ENCODE results near the gene RNASEH2A.
"Not testable (repeated sequence)": the region's sequence is repeated elsewhere in the genome, so short reads cannot be mapped to it uniquely, and the experiment has no call there.

The RNASEH2A gene

DNA sequence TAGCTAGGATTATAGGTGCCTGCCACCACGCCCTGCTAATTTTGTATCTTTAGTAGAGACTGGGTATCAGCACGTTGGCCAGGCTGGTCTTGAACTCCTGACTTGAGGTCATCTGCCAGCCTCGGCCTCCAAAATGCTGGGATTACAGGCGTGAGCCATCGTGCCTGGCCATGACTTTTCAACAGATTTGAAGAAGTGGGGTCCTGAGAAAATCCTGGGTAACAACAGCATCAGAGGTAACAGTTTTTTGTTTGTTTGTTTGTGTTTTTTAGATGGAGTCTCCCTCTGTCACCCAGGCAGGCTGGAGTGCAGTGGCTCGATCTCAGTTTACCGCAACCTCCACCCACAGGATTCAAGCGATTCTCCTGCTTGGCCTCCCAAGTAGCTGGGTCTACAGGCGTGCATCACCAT is 11.4 kb upstream of the RNASEH2A start:
- ChIA-PET POLR2A (interaction anchor here (1.3 to 4.1 kb wide), 4 partner anchors 12 to 138 kb away, joined by 4 to 96 read pairs (median 13); no protein-coding TSS in a partner anchor), CTCF (interaction anchor here (0.6 to 18.0 kb wide), 12 partner anchors 11 to 861 kb away, joined by 3 to 1565 read pairs (median 14); partner anchors contain the start of genes BEST2, GET3, HOOK2 and RNASEH2A)
- TF ChIP-seq, protein P1, sequence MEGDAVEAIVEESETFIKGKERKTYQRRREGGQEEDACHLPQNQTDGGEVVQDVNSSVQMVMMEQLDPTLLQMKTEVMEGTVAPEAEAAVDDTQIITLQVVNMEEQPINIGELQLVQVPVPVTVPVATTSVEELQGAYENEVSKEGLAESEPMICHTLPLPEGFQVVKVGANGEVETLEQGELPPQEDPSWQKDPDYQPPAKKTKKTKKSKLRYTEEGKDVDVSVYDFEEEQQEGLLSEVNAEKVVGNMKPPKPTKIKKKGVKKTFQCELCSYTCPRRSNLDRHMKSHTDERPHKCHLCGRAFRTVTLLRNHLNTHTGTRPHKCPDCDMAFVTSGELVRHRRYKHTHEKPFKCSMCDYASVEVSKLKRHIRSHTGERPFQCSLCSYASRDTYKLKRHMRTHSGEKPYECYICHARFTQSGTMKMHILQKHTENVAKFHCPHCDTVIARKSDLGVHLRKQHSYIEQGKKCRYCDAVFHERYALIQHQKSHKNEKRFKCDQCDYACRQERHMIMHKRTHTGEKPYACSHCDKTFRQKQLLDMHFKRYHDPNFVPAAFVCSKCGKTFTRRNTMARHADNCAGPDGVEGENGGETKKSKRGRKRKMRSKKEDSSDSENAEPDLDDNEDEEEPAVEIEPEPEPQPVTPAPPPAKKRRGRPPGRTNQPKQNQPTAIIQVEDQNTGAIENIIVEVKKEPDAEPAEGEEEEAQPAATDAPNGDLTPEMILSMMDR (IDR thresholded peaks at IDR 0.05; ENCODE audit: insufficient read depth, low read length, missing control alignments): no peak
- DNase-seq (ENCODE audit: low read depth, low spot score): no peak
- H3K4me3 ChIP-seq (ENCODE audit: low read depth, low read length): no peak overlapping the region

DNA sequence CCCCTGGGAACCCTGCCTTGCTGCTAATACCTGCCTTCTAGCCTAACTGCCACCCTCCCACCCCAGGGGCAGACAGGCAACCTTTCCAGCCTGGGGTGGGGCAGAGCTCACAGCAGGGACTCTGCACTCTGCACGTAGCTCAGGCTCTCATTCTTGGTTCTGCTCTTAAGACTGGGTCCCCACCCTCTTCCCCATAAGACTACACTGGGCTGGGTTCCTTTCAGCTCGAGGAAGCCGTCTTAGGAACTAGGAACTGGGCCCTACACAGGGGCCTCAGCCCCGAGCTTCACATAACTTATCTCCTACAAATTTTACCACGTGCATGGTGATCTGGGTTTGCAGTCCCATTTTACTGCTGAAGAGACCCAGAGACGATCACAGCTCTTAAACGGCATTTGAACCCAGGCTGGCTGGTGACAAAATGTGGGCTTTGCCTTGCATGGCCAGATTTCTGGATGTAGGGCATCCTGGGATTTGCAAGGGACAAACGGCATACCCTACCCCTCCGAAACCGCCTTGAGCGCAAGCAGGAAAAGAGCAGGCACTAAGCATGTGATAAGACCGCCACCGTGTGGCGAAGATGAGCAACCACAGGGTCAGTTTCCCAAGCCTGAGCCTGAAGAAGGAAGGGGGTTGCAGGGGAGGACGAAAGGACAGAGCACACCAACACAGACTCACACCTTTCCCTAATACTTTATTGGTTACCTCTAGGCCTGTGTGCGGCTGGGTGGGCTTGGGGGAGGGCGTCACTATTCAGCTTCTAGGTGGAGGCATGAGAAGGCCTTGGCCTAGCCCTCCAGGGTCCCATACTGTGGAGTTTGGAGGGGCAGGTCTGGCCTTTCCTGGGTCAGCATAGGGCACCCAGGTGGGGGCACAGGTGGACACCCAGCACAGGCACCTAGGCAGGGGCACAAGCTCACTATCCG is 10.0 kb upstream of the RNASEH2A start:
- ChIA-PET POLR2A (interaction anchor here (1.3 to 2.7 kb wide), 3 partner anchors 18 to 136 kb away, joined by 4 to 15 read pairs (median 11); no protein-coding TSS in a partner anchor), CTCF (interaction anchor here (0.6 to 18.0 kb wide), 36 partner anchors 8 to 237 kb away, joined by 3 to 1565 read pairs (median 5); partner anchors contain the start of genes BEST2, GET3, HOOK2 and RNASEH2A)
- TF ChIP-seq, protein P1 (IDR thresholded peaks at IDR 0.05; ENCODE audit: insufficient read depth, low read length, missing control alignments): peak; percentile 92
- no peak for DNase-seq (ENCODE audit: low read depth, low spot score)
- no peak overlapping the region for H3K4me3 ChIP-seq (ENCODE audit: low read depth, low read length)

DNA sequence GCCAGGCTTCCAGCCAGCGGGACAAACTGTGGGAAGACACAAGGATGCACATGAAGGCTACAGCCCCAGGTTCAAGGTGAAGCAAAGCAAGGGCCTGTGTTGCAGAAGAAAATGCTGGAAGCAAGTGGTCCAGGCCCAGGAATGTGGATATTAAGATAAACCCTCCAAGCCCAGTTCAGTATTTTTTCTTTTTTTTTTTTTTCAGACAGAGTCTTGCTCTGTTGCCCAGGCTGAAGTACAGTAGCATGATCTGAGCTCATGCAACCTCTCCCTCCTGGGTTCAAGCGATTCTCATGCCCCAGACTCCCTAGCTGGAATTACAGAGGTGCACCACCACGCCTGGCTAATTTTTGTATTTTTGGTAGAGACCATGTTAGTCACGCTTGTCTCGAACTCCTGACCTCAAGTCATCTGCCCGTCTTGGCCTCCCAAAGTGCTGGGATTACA is 9.2 kb upstream of the RNASEH2A start:
- DNase-seq (ENCODE audit: low read depth, low spot score): no peak
- POLR2A ChIA-PET: interaction anchor here (1.6 kb wide), 1 partner anchor 19 kb away, joined by 3 read pairs; no protein-coding TSS in a partner anchor
- TF ChIP-seq, protein P1 (IDR thresholded peaks at IDR 0.05; ENCODE audit: insufficient read depth, low read length, missing control alignments): no peak
- no peak overlapping the region for H3K4me3 ChIP-seq (ENCODE audit: low read depth, low read length)
- CTCF ChIA-PET: interaction anchor here (1.3 to 18.0 kb wide), 19 partner anchors 9 to 122 kb away, joined by 4 to 1565 read pairs (median 12); partner anchors contain the start of genes BEST2, GET3, HOOK2 and RNASEH2A

DNA sequence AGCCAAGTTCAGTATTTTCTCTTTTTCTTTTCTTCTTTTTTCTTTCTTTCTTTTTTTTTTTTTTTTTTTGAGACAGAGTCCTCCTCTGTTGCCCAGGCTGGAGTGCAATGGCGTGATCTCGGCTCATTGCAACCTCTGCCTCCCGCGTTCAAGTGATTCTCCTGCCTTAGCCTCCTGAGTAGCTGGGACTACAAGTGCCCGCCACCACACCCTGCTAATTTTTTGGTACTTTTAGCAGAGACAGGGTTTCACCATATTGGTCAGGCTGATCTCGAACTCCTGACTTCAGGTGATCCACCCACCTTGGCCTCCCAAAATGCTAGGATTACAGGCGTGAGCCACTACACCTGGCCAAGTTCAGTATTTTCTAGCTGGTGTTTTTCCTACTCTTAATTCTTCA is 8.8 kb upstream of the RNASEH2A start:
- DNase-seq (ENCODE audit: low read depth, low spot score); H3K4me3 ChIP-seq (ENCODE audit: low read depth, low read length): not testable (repeated sequence)
- CTCF ChIA-PET: interaction anchor here (1.5 to 18.0 kb wide), 13 partner anchors 8 to 123 kb away, joined by 4 to 1565 read pairs (median 16); partner anchors contain the start of genes BEST2, HOOK2, RNASEH2A and TNPO2
- POLR2A ChIA-PET: interaction anchor here (1.3 to 1.6 kb wide), 2 partner anchors 19 to 31 kb away, joined by 3 read pairs; no protein-coding TSS in a partner anchor

DNA sequence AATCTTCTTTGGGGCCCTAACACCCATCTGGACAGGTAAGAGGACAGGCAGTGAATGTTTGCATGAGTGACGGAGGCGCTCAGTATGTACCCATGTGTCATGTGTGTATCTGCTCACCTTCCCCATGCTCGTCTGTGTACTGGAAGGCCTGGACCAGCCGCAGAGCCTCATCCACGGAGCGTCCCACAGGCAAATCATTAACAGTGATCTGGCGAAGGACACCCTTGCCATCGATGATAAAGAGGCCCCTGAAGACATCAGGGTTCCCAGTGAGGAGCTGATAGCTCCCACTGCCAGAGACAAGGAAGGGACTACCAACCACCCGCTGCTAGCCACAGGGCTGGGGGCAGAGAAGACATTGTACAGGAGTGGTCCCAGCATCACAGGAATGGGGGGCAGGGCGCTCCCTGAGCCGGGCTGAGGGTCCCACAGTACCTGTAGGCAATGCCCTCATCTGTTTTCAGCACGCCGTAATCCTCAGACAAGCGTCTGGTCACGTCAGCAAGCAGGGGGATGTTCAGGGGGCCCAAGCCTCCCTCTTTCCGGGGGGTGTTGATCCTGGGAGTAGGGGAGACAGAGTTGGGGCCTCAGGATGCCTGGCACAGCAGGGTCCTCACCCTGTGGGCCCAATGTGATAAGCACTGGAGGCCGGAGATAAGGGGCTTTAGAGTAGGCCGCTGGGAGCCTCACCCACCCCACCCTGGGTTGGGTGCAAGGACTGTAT is 6.5 kb upstream of the RNASEH2A start:
- H3K4me3 ChIP-seq (ENCODE audit: low read depth, low read length): peak overlapping the region; percentile 0
- DNase-seq (ENCODE audit: low read depth, low spot score): no peak
- ChIA-PET CTCF (interaction anchor here (0.7 to 18.0 kb wide), 5 partner anchors 34 to 83 kb away, joined by 3 to 1565 read pairs (median 8); partner anchors contain the start of genes BEST2 and HOOK2), POLR2A (no interaction called here)
- TF ChIP-seq, protein P1 (IDR thresholded peaks at IDR 0.05; ENCODE audit: insufficient read depth, low read length, missing control alignments): no peak

DNA sequence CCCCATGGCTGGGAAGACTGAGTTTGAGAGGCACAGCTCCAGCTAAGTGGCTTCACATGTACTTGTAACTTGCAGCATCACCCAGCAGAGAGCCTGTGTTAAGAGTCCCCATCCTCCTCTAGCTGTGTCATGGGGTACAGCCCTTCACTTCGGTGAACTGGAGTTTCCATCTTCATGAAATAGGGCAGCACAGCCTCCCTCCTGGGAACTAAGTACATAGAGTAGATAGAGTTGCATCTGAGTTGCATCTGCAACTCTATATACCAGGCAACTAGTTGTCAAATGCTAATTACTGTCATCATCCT is 6.0 kb upstream of the RNASEH2A start:
- TF ChIP-seq, protein P1 (IDR thresholded peaks at IDR 0.05; ENCODE audit: insufficient read depth, low read length, missing control alignments): no peak
- CTCF ChIA-PET: interaction anchor here (0.8 to 18.0 kb wide), 3 partner anchors 20 to 58 kb away, joined by 3 to 1565 read pairs (median 3); partner anchors contain the start of genes BEST2 and HOOK2
- POLR2A ChIA-PET: interaction anchor here (1.0 kb wide), 2 partner anchors 9 to 22 kb away, joined by 3 to 4 read pairs; partner anchors contain the start of gene JUNB
- DNase-seq (ENCODE audit: low read depth, low spot score): no peak
- peak overlapping the region; percentile 91 for H3K4me3 ChIP-seq (ENCODE audit: low read depth, low read length)
